ENCODE results near the gene CEP63. TPM values are rescaled to one million over a fixed set of nuclear protein-coding genes. Genes with fewer than 3 reads are reported as not detected.

The CEP63 gene
- total RNA-seq, 2 donors from 2014 or later, result 19.2 to 30.0 TPM

- Histone ChIP-seq H3K36me3 (replicated peaks in 1 of 2; ENCODE audit: insufficient read depth in 1 of 2, low read depth in 2 of 2) (no peaks in the 10 kb centered on the region), H3K27ac (no peak overlapping the region), H3K4me1 (no peaks in the 10 kb centered on the region), H3K4me3 (no peak overlapping the region), H3K27me3 (no peaks in the 10 kb centered on the region), H3K9me3 (no peaks in the 10 kb centered on the region)
- no peak for DNase-seq
- TF ChIP-seq, protein P1, sequence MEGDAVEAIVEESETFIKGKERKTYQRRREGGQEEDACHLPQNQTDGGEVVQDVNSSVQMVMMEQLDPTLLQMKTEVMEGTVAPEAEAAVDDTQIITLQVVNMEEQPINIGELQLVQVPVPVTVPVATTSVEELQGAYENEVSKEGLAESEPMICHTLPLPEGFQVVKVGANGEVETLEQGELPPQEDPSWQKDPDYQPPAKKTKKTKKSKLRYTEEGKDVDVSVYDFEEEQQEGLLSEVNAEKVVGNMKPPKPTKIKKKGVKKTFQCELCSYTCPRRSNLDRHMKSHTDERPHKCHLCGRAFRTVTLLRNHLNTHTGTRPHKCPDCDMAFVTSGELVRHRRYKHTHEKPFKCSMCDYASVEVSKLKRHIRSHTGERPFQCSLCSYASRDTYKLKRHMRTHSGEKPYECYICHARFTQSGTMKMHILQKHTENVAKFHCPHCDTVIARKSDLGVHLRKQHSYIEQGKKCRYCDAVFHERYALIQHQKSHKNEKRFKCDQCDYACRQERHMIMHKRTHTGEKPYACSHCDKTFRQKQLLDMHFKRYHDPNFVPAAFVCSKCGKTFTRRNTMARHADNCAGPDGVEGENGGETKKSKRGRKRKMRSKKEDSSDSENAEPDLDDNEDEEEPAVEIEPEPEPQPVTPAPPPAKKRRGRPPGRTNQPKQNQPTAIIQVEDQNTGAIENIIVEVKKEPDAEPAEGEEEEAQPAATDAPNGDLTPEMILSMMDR (IDR thresholded peaks at IDR 0.05), result no peak
- no peak for TF ChIP-seq POLR2A (IDR thresholded peaks at IDR 0.05)
- ATAC-seq, result no peak
- 71 to 76% methylated on average over 5 of the region's 5 CpGs for whole genome bisulfite sequencing, 2 donors
- intact Hi-C loops (cut with DNase I), result no loop called here
Measured at GRCh38 chr3:134615743-134616142, 129.9 kb downstream of the CEP63 start.

- WGBS, 2 donors, result 74 to 81% methylated on average over 6 to 7 of the region's 7 CpGs
- no peak overlapping the region for H3K4me3 ChIP-seq
Measured at GRCh38 chr3:134617608-134618477, 132.0 kb downstream of the CEP63 start.

GRCh38 chr3:134618478-134619300, 132.8 kb downstream of the CEP63 start:
- WGBS, 2 donors, result 88 to 89% methylated on average over 13 of the region's 13 CpGs
- TF ChIP-seq, protein P1 (IDR thresholded peaks at IDR 0.05), result no peak
- no peak for TF ChIP-seq POLR2A (IDR thresholded peaks at IDR 0.05)
- no peak overlapping the region for H3K27ac ChIP-seq
- H3K4me1 ChIP-seq, result no peaks in the 10 kb centered on the region
- H3K27me3 ChIP-seq, result no peaks in the 10 kb centered on the region
- intact Hi-C loops (cut with DNase I), result no loop called here
- ATAC-seq (no peak), DNase-seq (no peak)
- no peaks in the 10 kb centered on the region for H3K9me3 ChIP-seq
- H3K36me3 ChIP-seq (replicated peaks in 1 of 2; ENCODE audit: insufficient read depth in 1 of 2, low read depth in 2 of 2), result no peaks in the 10 kb centered on the region
- no peak overlapping the region for H3K4me3 ChIP-seq

More at GRCh38 chr3:134617608-134618477, 132.0 kb downstream of the CEP63 start:
- Histone ChIP-seq H3K27ac (no peak overlapping the region), H3K4me1 (no peaks in the 10 kb centered on the region), H3K9me3 (no peaks in the 10 kb centered on the region), H3K36me3 (replicated peaks in 1 of 2; ENCODE audit: insufficient read depth in 1 of 2, low read depth in 2 of 2) (no peaks in the 10 kb centered on the region), H3K27me3 (no peaks in the 10 kb centered on the region)
- ATAC-seq (no peak), DNase-seq (no peak)
- TF ChIP-seq, protein P1 (IDR thresholded peaks at IDR 0.05), result no peak
- no peak for TF ChIP-seq POLR2A (IDR thresholded peaks at IDR 0.05)
- intact Hi-C loops (cut with DNase I), result no loop called here

DNA sequence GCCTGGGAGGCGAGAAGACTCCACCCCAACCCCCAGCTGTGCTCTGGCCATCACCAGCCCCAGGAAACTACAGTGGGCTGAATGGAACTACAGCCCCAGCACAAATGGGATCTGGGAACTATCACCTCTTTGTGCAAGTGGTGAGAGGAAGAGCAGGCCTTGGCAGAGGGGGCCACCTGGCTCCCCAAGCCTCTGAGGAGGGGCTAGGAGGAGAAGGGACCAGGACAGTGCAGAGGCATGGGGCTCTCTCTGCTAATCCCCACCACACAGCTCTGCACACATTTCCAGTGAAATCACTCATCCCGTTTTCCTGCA, 133.4 kb downstream of the CEP63 start:
- WGBS, 2 donors, result 85 to 89% methylated on average over 2 of the region's 2 CpGs
- intact Hi-C loops (cut with DNase I), result no loop called here
- no peak for DNase-seq

More for the DNA sequence above, 133.4 kb downstream of the CEP63 start:
- H3K27me3 ChIP-seq, result no peaks in the 10 kb centered on the region
- no peak overlapping the region for H3K27ac ChIP-seq
- no peak for ATAC-seq
- TF ChIP-seq, protein P1 (IDR thresholded peaks at IDR 0.05), result no peak
- no peak for TF ChIP-seq POLR2A (IDR thresholded peaks at IDR 0.05)
- no peak overlapping the region for H3K4me3 ChIP-seq
- H3K36me3 ChIP-seq (replicated peaks in 1 of 2; ENCODE audit: insufficient read depth in 1 of 2, low read depth in 2 of 2), result no peaks in the 10 kb centered on the region
- no peaks in the 10 kb centered on the region for H3K4me1 ChIP-seq
- no peaks in the 10 kb centered on the region for H3K9me3 ChIP-seq

Measured in body of pancreas (tissue), 4 donors.